HepG2 (cell line): ENCODE data around the gene SUPV3L1. TPM values are rescaled to one million over a fixed set of nuclear protein-coding genes. Genes with fewer than 3 reads are reported as not detected.

Experiments
- ATAC-seq: fragments of 200-7000 bp; cut with Tn5 transposase; 3 replicates; pipeline ENCODE4 v1.9.1; 2020; ENCODE audit warnings: mild to moderate bottlenecking, moderate library complexity
- BruUV-seq: library from RNA; stranded (reverse); fragments of 400-500 nt; replicated peaks from 2 replicates; lab custom pipeline; 2021; lab: Mats Ljungman, UMichigan
- CTCF ChIA-PET: fragments of 300-600 bp; formaldehyde crosslinking; extraction: SDS; loops from one replicate; lab custom pipeline; 2021; ENCODE audit warnings: low total read pairs, inconsistent platforms, low intra/inter-chr PET ratio; lab: Yijun Ruan, JAX
- POLR2A ChIA-PET: fragments of 350-600 bp; sonication (Branson Sonifier 250); formaldehyde crosslinking; loops from one replicate; lab custom pipeline; 2020; ENCODE audit warnings: antibody characterized with exemption, inconsistent platforms; lab: Yijun Ruan, JAX
- DNase-seq: peaks from one replicate; pipeline ENCODE4 v3.0.0-alpha.2; 2015; ENCODE audit warnings: low spot score
- FAIRE-seq: peaks from 3 replicates; lab custom pipeline; 2011; peaks lifted over from hg19 to GRCh38; lab: Jason Lieb, UNC
- H2AFZ ChIP-seq: one replicate; pipeline ENCODE4 v1.6.1; 2011; ENCODE audit warnings: low read length, inconsistent platforms
- H3K27ac ChIP-seq: fragments of 300-600 bp; 3 replicates; pipeline ENCODE4 v1.8.0; 2011; ENCODE audit warnings: mixed run types, mild to moderate bottlenecking, mixed read lengths, low read length, inconsistent platforms; ENCODE audit not compliant: insufficient read depth; ENCODE audit errors: extremely low read length
- H3K27me3 ChIP-seq, 2 experiments: fragments of 200-600 bp in 1 of 2; 2 replicates in 1 of 2; 3 replicates in 1 of 2; pipeline versions ENCODE4 v1.6.0 to v1.8.0; 2011; ENCODE audit warnings: low read length in 2 of 2, mild to moderate bottlenecking in 2 of 2, moderate library complexity in 2 of 2, inconsistent platforms in 1 of 2; ENCODE audit not compliant: insufficient read depth in 2 of 2, control insufficient read depth in 1 of 2
- H3K36me3 ChIP-seq, 2 experiments: fragments of 200-600 bp in 1 of 2; replicated peaks in 1 of 2; 2 replicates in 1 of 2; 3 replicates in 1 of 2; pipeline versions ENCODE4 v1.5.1 to v1.8.0; 2011; ENCODE audit warnings: low read length in 2 of 2, inconsistent platforms in 1 of 2; ENCODE audit not compliant: insufficient read depth in 2 of 2, control insufficient read depth in 1 of 2
- H3K4me1 ChIP-seq: 2 replicates; pipeline ENCODE4 v1.5.1; 2012; ENCODE audit warnings: low read length, inconsistent platforms; ENCODE audit not compliant: insufficient read depth
- H3K4me2 ChIP-seq: 2 replicates; pipeline ENCODE4 v1.6.0; 2011; ENCODE audit warnings: low read depth, low read length, inconsistent platforms
- H3K4me3 ChIP-seq, 3 experiments: fragments of 200-600 bp in 1 of 3; sonication (generic), shearing (Covaris generic) in 1 of 3; replicated peaks in 1 of 3; 2 replicates each; pipeline ENCODE4 v1.5.1; 2011 to 2016; ENCODE audit warnings: low read length in 3 of 3, inconsistent platforms in 2 of 3, low read depth in 2 of 3, mild to moderate bottlenecking in 2 of 3, control low read depth in 1 of 3, mixed read lengths in 1 of 3; ENCODE audit not compliant: insufficient read depth in 1 of 3
- H3K79me2 ChIP-seq: one replicate; pipeline ENCODE4 v1.6.1; 2011; ENCODE audit warnings: low read length, inconsistent platforms; ENCODE audit not compliant: insufficient read depth
- H3K9ac ChIP-seq: 2 replicates; pipeline ENCODE4 v1.6.0; 2011; ENCODE audit warnings: mild to moderate bottlenecking, low read depth, low read length, inconsistent platforms; ENCODE audit not compliant: insufficient read depth
- H3K9me3 ChIP-seq: 2 replicates; pipeline ENCODE4 v1.5.1; 2012; ENCODE audit warnings: mild to moderate bottlenecking, low read length
- H4K20me1 ChIP-seq: 2 replicates; pipeline ENCODE4 v1.6.0; 2011; ENCODE audit warnings: inconsistent platforms, mild to moderate bottlenecking, low read length, moderate library complexity; ENCODE audit not compliant: insufficient read depth
- BRD4 ChIP-seq: sonication (generic); formaldehyde crosslinking; IDR thresholded peaks from 2 replicates; pipeline ENCODE4 v1.4.0; 2020; ENCODE audit warnings: missing genetic modification reagents
- EEA1 ChIP-seq: sonication (generic); formaldehyde crosslinking; IDR thresholded peaks from 2 replicates; pipeline ENCODE4 v1.5.1; 2020; ENCODE audit warnings: mild to moderate bottlenecking, missing genetic modification reagents, borderline replicate concordance
- HIVEP1 ChIP-seq: sonication (generic); formaldehyde crosslinking; IDR thresholded peaks from 2 replicates; pipeline ENCODE4 v1.4.0; 2020; ENCODE audit warnings: mild to moderate bottlenecking, missing genetic modification reagents
- NPAS2 ChIP-seq: sonication (generic); formaldehyde crosslinking; IDR thresholded peaks from 2 replicates; pipeline ENCODE4 v1.8.0; 2022; ENCODE audit warnings: mild to moderate bottlenecking, missing genetic modification reagents, borderline replicate concordance
- ZFP36 ChIP-seq: fragments of 150-350 bp; IDR thresholded peaks from 2 replicates; pipeline ENCODE4 v1.6.1; 2018; ENCODE audit warnings: borderline replicate concordance, low read length, low read depth; ENCODE audit not compliant: partially characterized antibody
- ZFY ChIP-seq: sonication (generic); formaldehyde crosslinking; IDR thresholded peaks from 2 replicates; pipeline ENCODE4 v1.4.0; 2020; ENCODE audit warnings: missing genetic modification reagents
- ZMYM4 ChIP-seq: sonication (generic); formaldehyde crosslinking; IDR thresholded peaks from 2 replicates; pipeline ENCODE4 v1.8.1; 2023; ENCODE audit warnings: mild to moderate bottlenecking, missing genetic modification reagents
- ZNF777 ChIP-seq: sonication (generic); formaldehyde crosslinking; IDR thresholded peaks from 2 replicates; pipeline ENCODE4 v1.4.0; 2020; ENCODE audit warnings: missing genetic modification reagents
- ZNF790 ChIP-seq: sonication (generic); formaldehyde crosslinking; IDR thresholded peaks from 2 replicates; pipeline ENCODE4 v1.8.0; 2022; ENCODE audit warnings: missing genetic modification reagents, mild to moderate bottlenecking, borderline replicate concordance
- ZSCAN21 ChIP-seq: sonication (generic); formaldehyde crosslinking; IDR thresholded peaks from 2 replicates; pipeline ENCODE4 v1.8.0; 2022; ENCODE audit warnings: mild to moderate bottlenecking, missing genetic modification reagents, moderate library complexity, borderline replicate concordance
- WGBS: methylation state at CpG from one replicate; pipeline ENCODE4 v1.1.6; 2017; ENCODE audit warnings: low lambda C conversion rate; 5-methylcytosine and 5-hydroxymethylcytosine counted together
- in situ Hi-C: cut with HindIII; loops from 2 replicates; pipeline ENCODE4 v1.10.0; 2017; ENCODE audit warnings: low pct_unique_long_range_greater_than_20kb; ENCODE audit not compliant: extremely low pct_ligation_motif_present
- intact Hi-C: fragments of 100-400 bp; cut with micrococcal nuclease; formaldehyde crosslinking; loops from one replicate; pipeline ENCODE4 v1.10.0; 2022; ENCODE audit not compliant: unreplicated experiment
- polyA plus RNA-seq, 8 experiments: library from polyadenylated mRNA; depleted of rRNA in 3 of 8; stranded (reverse) in 7 of 8; unstranded in 1 of 8; fragments of >200 nt; fragmentation: Illumina TruSeq in 4 of 8; extraction: Trizol in 4 of 8; gene quantifications; 2 replicates each; pipeline versions ENCODE4 v1.2.1 to v1.2.3, GENCODE V29; 2011 to 2016; ENCODE audit warnings: low read depth in 4 of 8, missing spikeins in 1 of 8, mixed read lengths in 1 of 8; ENCODE audit not compliant: insufficient read depth in 1 of 8
- total RNA-seq, 5 experiments: library from RNA; depleted of rRNA; stranded (reverse); fragments of >200 nt; fragmentation: Illumina TruSeq; extraction: Trizol; gene quantifications; 2 replicates each; pipeline ENCODE4 v1.2.3, GENCODE V29; 2016; ENCODE audit warnings: low read depth in 1 of 5

The SUPV3L1 gene
- total and polyA plus RNA-seq, 2 of the 13 experiments (the other 11 are each of a cell fraction or from before 2014, with no cell fraction given), result 28.8 to 45.7 TPM

DNA sequence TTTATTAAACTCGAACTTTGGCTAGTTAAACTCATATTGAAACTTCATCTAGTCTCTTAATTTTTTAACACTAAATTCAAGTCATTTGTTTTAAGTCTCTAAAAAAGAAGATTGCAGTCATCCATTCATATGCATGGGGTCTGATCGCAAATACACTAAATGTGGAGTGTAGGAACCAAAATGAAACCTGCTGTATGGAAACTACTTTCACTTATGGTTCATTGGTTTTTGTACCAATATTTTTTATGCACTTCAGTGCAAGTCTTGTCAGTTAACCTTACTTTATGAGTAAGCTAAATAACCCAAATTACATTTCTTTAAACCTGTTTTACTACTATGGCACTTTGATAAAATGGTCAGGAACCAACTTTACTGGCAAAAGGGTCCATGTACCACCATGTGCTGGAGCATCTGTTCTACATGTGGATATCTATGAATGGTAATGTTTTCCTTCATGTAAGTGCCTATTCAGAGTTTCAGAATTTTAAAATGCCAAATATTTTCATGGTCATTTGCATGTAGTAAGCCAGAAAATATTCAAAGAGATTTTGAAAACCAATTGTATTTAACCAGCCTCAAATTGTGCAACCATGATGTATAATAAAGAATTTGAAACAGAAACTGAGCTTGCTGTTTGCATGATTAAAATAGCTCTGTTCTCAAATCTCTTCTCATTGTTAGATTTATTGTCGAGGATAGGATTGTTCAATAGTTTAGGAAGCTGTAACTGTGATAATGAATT, 7.6 kb upstream of the SUPV3L1 start:
- Histone ChIP-seq H4K20me1 (no peaks in the 10 kb centered on the region), H3K27ac (no peak overlapping the region), H3K9ac (no peak overlapping the region), H3K4me1 (no peaks in the 10 kb centered on the region), H3K4me2 (no peak overlapping the region), H3K27me3 (no peaks in the 10 kb centered on the region), H3K79me2 (no peaks in the 10 kb centered on the region), H3K36me3 (peaks cover 1 to 19% of the 10 kb centered on the region in 2 experiments), H3K4me3 (no peak overlapping the region), H3K9me3 (no peaks in the 10 kb centered on the region), H2AFZ (no peak overlapping the region)
- WGBS, result 94% methylated on average over 3 of the region's 3 CpGs
- TF ChIP-seq ZNF777 (CRISPR knock-in tag), result no peak
- TF ChIP-seq NPAS2 (CRISPR knock-in tag), result no peak
- no peak for TF ChIP-seq EEA1 (CRISPR knock-in tag)
- TF ChIP-seq ZFP36, result no peak
- no peak for TF ChIP-seq ZMYM4 (CRISPR knock-in tag)
- no peak for TF ChIP-seq ZNF790
- TF ChIP-seq HIVEP1 (CRISPR knock-in tag), result no peak
- no peak for TF ChIP-seq BRD4
- no peak for TF ChIP-seq ZSCAN21 (CRISPR knock-in tag)
- no peak for TF ChIP-seq ZFY (CRISPR knock-in tag)
- ATAC-seq, result no peak
- no TSS peak for BruUV-seq
- in situ Hi-C loops (no loop called here), intact Hi-C loops (loop anchor here (10.0 kb wide), 1 partner anchor 48 kb away; the partner anchor contains the start of gene VPS26A)
- CTCF ChIA-PET, result no interaction called here
- DNase-seq, result no peak
- no peak for FAIRE-seq
- POLR2A ChIA-PET, result no interaction called here
